ENCODE data around the gene TMCC3.

TMCC3 gene

DNA sequence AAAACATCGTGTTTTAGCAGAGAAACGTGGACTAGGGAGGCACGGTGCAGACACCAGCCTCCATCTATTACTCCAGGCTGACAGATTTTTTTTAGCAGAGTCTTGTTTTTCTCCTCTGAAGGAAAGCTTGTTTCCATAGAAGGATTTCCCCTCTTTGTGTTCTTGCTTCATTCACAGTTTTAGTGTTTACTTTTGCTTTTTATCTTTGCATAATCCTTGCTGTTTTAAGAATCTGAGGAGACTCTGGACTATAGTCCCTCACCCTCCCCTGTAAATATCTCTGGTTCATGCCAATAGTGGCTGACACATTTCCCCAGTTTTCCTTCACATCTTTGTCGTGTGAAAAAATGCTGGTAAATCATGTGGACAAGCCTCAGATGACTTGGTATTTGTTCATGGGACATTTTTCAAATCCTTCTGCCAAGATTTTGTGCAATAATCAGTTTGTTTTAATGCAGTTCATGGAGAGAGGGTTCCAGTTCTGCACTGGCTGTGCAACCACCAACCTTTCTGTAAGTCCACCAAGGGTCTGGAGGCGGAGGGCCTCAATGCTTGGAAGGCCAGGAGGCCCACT lies 39.9 kb upstream of the TMCC3 start:
- no peaks in the 10 kb centered on the region for H3K4me1 Mint-ChIP-seq
- H3K4me3 Mint-ChIP-seq: no peak overlapping the region
- no peaks in the 10 kb centered on the region for H3K36me3 Mint-ChIP-seq (ENCODE audit: low read depth)
- TF ChIP-seq, protein P1, sequence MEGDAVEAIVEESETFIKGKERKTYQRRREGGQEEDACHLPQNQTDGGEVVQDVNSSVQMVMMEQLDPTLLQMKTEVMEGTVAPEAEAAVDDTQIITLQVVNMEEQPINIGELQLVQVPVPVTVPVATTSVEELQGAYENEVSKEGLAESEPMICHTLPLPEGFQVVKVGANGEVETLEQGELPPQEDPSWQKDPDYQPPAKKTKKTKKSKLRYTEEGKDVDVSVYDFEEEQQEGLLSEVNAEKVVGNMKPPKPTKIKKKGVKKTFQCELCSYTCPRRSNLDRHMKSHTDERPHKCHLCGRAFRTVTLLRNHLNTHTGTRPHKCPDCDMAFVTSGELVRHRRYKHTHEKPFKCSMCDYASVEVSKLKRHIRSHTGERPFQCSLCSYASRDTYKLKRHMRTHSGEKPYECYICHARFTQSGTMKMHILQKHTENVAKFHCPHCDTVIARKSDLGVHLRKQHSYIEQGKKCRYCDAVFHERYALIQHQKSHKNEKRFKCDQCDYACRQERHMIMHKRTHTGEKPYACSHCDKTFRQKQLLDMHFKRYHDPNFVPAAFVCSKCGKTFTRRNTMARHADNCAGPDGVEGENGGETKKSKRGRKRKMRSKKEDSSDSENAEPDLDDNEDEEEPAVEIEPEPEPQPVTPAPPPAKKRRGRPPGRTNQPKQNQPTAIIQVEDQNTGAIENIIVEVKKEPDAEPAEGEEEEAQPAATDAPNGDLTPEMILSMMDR (IDR thresholded peaks at IDR 0.05): no peak
- no peaks in the 10 kb centered on the region for H3K27me3 Mint-ChIP-seq (ENCODE audit: low read depth, poor library complexity)
- H3K27ac Mint-ChIP-seq: no peak overlapping the region
- no peak for DNase-seq
- no peaks in the 10 kb centered on the region for H3K9me3 Mint-ChIP-seq

DNA sequence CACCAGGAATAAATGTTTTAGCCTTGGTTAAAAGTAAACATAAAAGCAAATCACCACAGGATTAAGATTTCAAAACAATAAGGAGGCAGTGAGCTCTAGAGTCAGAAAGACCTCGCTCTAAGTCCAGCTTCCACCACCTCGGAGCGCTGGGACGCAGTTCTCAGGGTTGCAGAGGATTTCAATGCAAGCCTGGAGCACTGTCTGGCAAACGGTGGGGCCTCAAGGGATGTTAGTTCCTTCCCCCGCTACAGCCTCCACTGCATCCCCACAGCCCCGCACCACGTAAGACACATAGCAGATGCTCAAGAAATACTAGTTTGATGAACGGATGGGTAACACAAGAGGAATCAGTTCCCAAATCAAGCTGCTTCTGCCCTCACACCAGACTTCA lies 39.3 kb upstream of the TMCC3 start:
- Mint-ChIP-seq H3K4me1 (no peaks in the 10 kb centered on the region), H3K9me3 (no peaks in the 10 kb centered on the region), H3K4me3 (no peak overlapping the region), H3K36me3 (ENCODE audit: low read depth) (no peaks in the 10 kb centered on the region), H3K27ac (no peak overlapping the region), H3K27me3 (ENCODE audit: low read depth, poor library complexity) (no peaks in the 10 kb centered on the region)
- TF ChIP-seq, protein P1 (IDR thresholded peaks at IDR 0.05): no peak
- DNase-seq: no peak

DNA sequence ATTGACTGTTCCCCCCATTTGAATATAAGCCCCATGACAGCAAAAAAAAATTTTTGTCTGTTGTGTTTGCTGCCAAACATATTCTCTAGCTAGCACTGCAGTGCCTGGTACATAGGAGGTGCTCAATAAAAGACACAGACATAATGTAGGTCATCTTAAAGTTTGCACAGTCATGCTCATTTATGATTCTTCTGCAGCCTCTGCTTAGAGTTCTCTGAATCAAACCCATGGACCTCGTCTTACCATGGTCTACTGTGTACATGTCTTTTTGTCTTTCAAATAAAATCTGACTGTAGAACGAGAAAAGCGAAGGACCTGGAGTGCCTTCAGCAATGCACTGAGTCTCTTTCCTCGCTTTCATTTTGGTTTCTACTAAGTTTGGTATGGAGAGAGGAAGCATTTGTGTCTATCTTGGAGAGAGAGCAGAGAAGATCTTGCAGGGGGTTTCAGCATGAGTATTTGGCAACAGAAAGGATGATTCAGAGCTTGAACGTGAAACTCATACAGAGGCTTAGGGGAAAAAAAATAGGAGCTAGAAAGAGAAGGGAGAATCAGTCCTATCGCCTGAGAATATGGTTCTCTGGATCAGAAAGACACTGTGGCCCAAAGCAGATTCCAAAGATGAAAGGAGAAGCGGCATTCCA lies 38.8 kb upstream of the TMCC3 start:
- Mint-ChIP-seq H3K9me3 (no peaks in the 10 kb centered on the region), H3K27me3 (ENCODE audit: low read depth, poor library complexity) (no peaks in the 10 kb centered on the region), H3K4me3 (no peak overlapping the region), H3K4me1 (peaks cover 4% of the 10 kb centered on the region), H3K27ac (no peak overlapping the region), H3K36me3 (ENCODE audit: low read depth) (no peaks in the 10 kb centered on the region)
- TF ChIP-seq, protein P1 (IDR thresholded peaks at IDR 0.05): no peak
- DNase-seq: no peak

DNA sequence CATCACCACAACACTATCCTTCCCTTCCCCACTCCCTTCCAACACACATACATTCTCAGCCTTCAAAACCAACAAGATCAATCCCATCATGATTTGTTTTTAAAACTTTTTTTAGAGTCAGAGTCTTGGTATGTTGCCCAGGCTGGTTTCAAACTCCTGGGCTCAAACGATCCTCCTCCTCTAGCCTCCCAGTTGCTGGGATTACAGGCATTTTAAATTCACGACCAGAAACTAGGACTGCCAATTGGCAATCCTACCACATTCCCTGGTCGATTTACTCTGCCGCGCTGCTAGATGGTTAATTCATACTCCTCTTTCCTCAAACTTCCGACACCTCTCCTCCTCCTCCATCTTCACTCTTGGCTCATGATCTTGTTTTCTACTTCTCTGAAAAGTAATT lies 37.5 kb upstream of the TMCC3 start:
- Mint-ChIP-seq H3K36me3 (ENCODE audit: low read depth) (no peaks in the 10 kb centered on the region), H3K27ac (no peak overlapping the region), H3K27me3 (ENCODE audit: low read depth, poor library complexity) (no peaks in the 10 kb centered on the region), H3K4me3 (no peak overlapping the region), H3K4me1 (peaks cover 16% of the 10 kb centered on the region), H3K9me3 (no peaks in the 10 kb centered on the region)
- no peak for DNase-seq
- TF ChIP-seq, protein P1 (IDR thresholded peaks at IDR 0.05): no peak

DNA sequence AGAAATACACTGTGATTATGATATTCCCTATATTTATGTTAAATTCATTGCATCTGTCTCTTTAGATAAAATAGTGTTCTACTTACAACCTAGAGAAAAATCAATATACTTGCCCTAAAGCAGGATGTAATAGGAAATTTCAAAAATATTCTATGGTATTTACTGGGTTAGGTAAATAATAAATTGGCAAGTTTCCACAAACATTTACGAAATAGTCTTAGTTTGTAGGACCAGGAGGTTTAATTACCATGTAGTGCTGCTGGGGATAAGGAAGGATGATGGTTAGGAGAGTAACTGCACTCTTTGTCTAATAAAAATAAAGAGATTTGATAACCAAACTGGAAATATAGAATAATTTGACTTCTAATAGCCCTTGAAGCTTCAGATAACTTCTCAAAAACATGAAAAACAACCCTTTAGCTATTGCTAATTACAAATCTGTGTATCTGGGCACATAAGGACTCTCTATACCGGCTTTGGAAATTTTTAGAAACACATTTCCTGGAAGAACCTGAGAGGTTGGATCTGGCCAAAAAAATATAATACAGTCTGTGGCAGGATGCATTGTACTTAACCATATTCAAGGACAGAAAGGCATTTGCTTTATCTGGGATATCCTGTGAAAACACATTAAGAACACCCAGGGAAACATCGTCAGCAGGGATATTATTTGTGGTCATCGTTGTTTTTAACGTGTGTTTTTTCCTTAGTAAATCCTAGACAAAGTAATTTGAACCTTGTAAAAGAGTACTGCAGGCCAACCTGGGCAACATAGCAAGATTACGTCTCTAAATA lies 36.7 kb upstream of the TMCC3 start:
- TF ChIP-seq, protein P1 (IDR thresholded peaks at IDR 0.05): no peak
- Mint-ChIP-seq H3K4me3 (no peak overlapping the region), H3K27ac (no peak overlapping the region), H3K4me1 (peaks cover 18% of the 10 kb centered on the region), H3K27me3 (ENCODE audit: low read depth, poor library complexity) (no peaks in the 10 kb centered on the region), H3K9me3 (no peaks in the 10 kb centered on the region), H3K36me3 (ENCODE audit: low read depth) (no peaks in the 10 kb centered on the region)
- no peak for DNase-seq

Measured in nephron progenitor cell (in vitro differentiated cells).